Mucosa of rectum (tissue), 2 donors: Measurements from ENCODE around the gene CD151.

Experiments
- H3K27ac ChIP-seq, 2 donors: one replicate each; pipeline ENCODE4 v1.7.0; 2013; ENCODE audit warnings: inconsistent platforms in 2 of 2, low read depth in 2 of 2, low read length in 2 of 2
- H3K27me3 ChIP-seq, 2 donors: one replicate each; pipeline ENCODE4 v1.7.0; 2013; ENCODE audit warnings: low read length in 2 of 2; ENCODE audit not compliant: control insufficient read depth in 2 of 2, insufficient read depth in 2 of 2
- H3K36me3 ChIP-seq, 2 donors: one replicate each; pipeline ENCODE4 v1.7.0; 2013; ENCODE audit warnings: low read length in 2 of 2; ENCODE audit not compliant: control insufficient read depth in 2 of 2, insufficient read depth in 2 of 2
- H3K4me1 ChIP-seq, 2 donors: one replicate each; pipeline ENCODE4 v1.7.0; 2013; ENCODE audit warnings: low read length in 2 of 2, mild to moderate bottlenecking in 1 of 2; ENCODE audit not compliant: control insufficient read depth in 2 of 2, insufficient read depth in 2 of 2
- H3K4me3 ChIP-seq, 2 donors: one replicate each; pipeline ENCODE4 v1.7.0; 2013; ENCODE audit warnings: low read length in 2 of 2
- H3K9ac ChIP-seq, 2 donors: one replicate each; pipeline ENCODE4 v1.7.0; 2013; ENCODE audit warnings: low read length in 2 of 2, low read depth in 1 of 2, mild to moderate bottlenecking in 1 of 2
- H3K9me3 ChIP-seq, 2 donors: one replicate each; pipeline ENCODE4 v1.7.0; 2013; ENCODE audit warnings: low read length in 2 of 2; ENCODE audit not compliant: control insufficient read depth in 2 of 2
- donor health status: healthy.
- donor health status: Normal muscosa, but diverticular disease.

Gene CD151

GRCh38 chr11:813456-814096, 19.2 kb upstream of the CD151 start:
- Histone ChIP-seq H3K27ac (no peak overlapping the region), H3K9ac (no peak overlapping the region), H3K9me3 (no peaks in the 10 kb centered on the region), H3K27me3 (no peaks in the 10 kb centered on the region), H3K36me3 (peaks cover 16 to 30% of the 10 kb centered on the region in 2 donors), H3K4me3 (no peak overlapping the region), H3K4me1 (peaks cover 23 to 24% of the 10 kb centered on the region in 2 donors)

- Histone ChIP-seq H3K27me3 (no peaks in the 10 kb centered on the region), H3K4me1 (peaks cover 26 to 29% of the 10 kb centered on the region in 2 donors), H3K9ac (no peak overlapping the region), H3K36me3 (peaks cover 16 to 30% of the 10 kb centered on the region in 2 donors), H3K27ac (no peak overlapping the region), H3K9me3 (no peaks in the 10 kb centered on the region), H3K4me3 (no peak overlapping the region)
These were observed 16.9 kb upstream of the CD151 start for GRCh38 chr11:815675-816432.

GRCh38 chr11:816433-816779, 16.3 kb upstream of the CD151 start:
- H3K27ac ChIP-seq: no peak overlapping the region
- no peaks in the 10 kb centered on the region for H3K27me3 ChIP-seq

GRCh38 chr11:818396-819128, 14.2 kb upstream of the CD151 start, which contains the start of gene PNPLA2:
Gene PNPLA2 (plus strand): TSS chr11:818914. CDS start chr11:819719, 805 bp downstream.
- H3K36me3 ChIP-seq: peaks cover 9 to 18% of the 10 kb centered on the region in 2 donors
- no peaks in the 10 kb centered on the region for H3K27me3 ChIP-seq
- peak within 1 kb of the TSS; percentile 78 to 82 for H3K4me3 ChIP-seq
- peaks cover 27 to 28% of the 10 kb centered on the region in 2 donors for H3K4me1 ChIP-seq
- H3K9me3 ChIP-seq: no peaks in the 10 kb centered on the region
- peak within 1 kb of the TSS; percentile 85 to 95 for H3K9ac ChIP-seq
- H3K27ac ChIP-seq: peak within 1 kb of the TSS; percentile 96 to 98

More at GRCh38 chr11:816433-816779, 16.3 kb upstream of the CD151 start:
- H3K4me1 ChIP-seq: peaks cover 26 to 29% of the 10 kb centered on the region in 2 donors
- peaks cover 16 to 28% of the 10 kb centered on the region in 2 donors for H3K36me3 ChIP-seq
- H3K9ac ChIP-seq: no peak overlapping the region
- H3K4me3 ChIP-seq: no peak overlapping the region
- H3K9me3 ChIP-seq: no peaks in the 10 kb centered on the region

GRCh38 chr11:819129-819931, 13.4 kb upstream of the CD151 start:
- Histone ChIP-seq H3K9me3 (no peaks in the 10 kb centered on the region), H3K36me3 (peaks cover 14 to 19% of the 10 kb centered on the region in 2 donors), H3K4me1 (peaks cover 27 to 32% of the 10 kb centered on the region in 2 donors), H3K27me3 (no peaks in the 10 kb centered on the region), H3K4me3 (peak overlapping the region; percentile 78 to 82), H3K27ac (peak overlapping the region; percentile 96 to 98), H3K9ac (peak overlapping the region; percentile 85 to 95)

- Histone ChIP-seq H3K36me3 (peaks cover 14 to 20% of the 10 kb centered on the region in 2 donors), H3K9me3 (no peaks in the 10 kb centered on the region), H3K27me3 (no peaks in the 10 kb centered on the region), H3K4me1 (peaks cover 29 to 39% of the 10 kb centered on the region in 2 donors), H3K9ac (peak overlapping the region; percentile 75 to 91), H3K4me3 (peak overlapping the region; percentile 78 to 82), H3K27ac (peak overlapping the region; percentile 96 to 98)
These were observed 12.7 kb upstream of the CD151 start for GRCh38 chr11:819943-820649.

GRCh38 chr11:820655-821511, 11.9 kb upstream of the CD151 start:
- Histone ChIP-seq H3K4me3 (peak overlapping the region; percentile 78 to 82), H3K27me3 (no peaks in the 10 kb centered on the region), H3K9ac (peak overlapping the region; percentile 75 to 91), H3K27ac (peak overlapping the region; percentile 96 to 98), H3K36me3 (peaks cover 14 to 21% of the 10 kb centered on the region in 2 donors), H3K4me1 (peaks cover 32 to 47% of the 10 kb centered on the region in 2 donors), H3K9me3 (no peaks in the 10 kb centered on the region)

GRCh38 chr11:821512-822371, 11.0 kb upstream of the CD151 start:
- peaks cover 14 to 21% of the 10 kb centered on the region in 2 donors for H3K36me3 ChIP-seq

More at GRCh38 chr11:821512-822371, 11.0 kb upstream of the CD151 start:
- Histone ChIP-seq H3K27me3 (no peaks in the 10 kb centered on the region), H3K4me1 (peaks cover 32 to 54% of the 10 kb centered on the region in 2 donors), H3K9ac (peak overlapping the region in 1 of 2 donors; percentile 91), H3K4me3 (peak overlapping the region; percentile 78 to 82), H3K27ac (peak overlapping the region in 1 of 2 donors; percentile 98), H3K9me3 (no peaks in the 10 kb centered on the region)
